ENCODE measurements around the gene TMEM59.
"Not testable (repeated sequence)": the region's sequence is repeated elsewhere in the genome, so short reads cannot be mapped to it uniquely, and the experiment has no call there.

The TMEM59 gene, protein sequence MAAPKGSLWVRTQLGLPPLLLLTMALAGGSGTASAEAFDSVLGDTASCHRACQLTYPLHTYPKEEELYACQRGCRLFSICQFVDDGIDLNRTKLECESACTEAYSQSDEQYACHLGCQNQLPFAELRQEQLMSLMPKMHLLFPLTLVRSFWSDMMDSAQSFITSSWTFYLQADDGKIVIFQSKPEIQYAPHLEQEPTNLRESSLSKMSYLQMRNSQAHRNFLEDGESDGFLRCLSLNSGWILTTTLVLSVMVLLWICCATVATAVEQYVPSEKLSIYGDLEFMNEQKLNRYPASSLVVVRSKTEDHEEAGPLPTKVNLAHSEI

DNA sequence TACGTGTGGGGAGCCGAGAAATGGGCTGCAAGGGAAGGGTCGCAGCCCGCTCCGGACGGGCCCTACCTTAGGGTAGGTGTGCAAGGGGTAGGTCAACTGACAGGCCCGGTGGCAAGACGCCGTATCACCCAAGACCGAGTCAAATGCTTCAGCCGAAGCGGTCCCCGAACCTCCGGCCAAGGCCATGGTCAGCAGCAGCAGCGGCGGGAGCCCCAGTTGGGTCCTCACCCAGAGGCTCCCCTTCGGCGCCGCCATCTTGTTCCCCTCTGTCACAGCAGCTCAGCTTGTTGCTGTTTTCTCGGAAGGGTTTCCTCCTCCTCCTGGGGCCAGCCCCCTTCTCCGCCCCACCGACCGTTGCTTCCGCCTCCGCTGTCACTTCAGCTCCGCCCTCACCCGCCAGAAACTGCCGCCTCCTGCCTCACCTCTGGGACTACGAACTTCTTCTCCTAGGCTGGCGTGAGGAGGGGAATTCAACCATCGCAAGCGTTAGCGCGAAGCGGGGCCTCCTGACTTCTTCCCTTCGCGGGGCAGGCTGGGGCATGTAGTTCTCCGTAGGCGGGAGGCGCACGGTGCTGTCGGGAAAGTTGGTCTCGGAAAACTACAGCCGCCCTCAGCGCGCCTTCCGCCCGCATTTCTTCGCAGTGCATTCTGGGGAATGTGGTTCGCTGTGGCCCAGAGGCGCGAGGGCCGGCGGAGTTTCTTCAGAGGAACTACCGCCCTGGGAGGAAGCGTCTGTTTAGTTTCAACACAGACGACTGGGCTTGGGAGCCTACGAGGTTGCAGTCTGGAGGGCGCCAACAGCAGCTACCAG lies at the start of gene TMEM59, which contains the start of gene TCEANC2:
TSS of gene TMEM59 (minus strand) at position 271 of the 811 bp plus-strand sequence. CDS start at position 255, 16 bp downstream.
TSS of gene TCEANC2 (plus strand) at position 675 of the 811 bp plus-strand sequence. CDS start 815 bp downstream, outside the sequence.
- peak; percentile 98 for DNase-seq

- DNase-seq: no peak
These were observed 47.5 kb upstream of the TMEM59 start for GRCh38 chr1:54100500-54100899.

GRCh38 chr1:54099061-54099610 lies 46.1 kb upstream of the TMEM59 start:
- DNase-seq: no peak

GRCh38 chr1:54096877-54097240 lies 43.9 kb upstream of the TMEM59 start:
- no peak for DNase-seq

DNA sequence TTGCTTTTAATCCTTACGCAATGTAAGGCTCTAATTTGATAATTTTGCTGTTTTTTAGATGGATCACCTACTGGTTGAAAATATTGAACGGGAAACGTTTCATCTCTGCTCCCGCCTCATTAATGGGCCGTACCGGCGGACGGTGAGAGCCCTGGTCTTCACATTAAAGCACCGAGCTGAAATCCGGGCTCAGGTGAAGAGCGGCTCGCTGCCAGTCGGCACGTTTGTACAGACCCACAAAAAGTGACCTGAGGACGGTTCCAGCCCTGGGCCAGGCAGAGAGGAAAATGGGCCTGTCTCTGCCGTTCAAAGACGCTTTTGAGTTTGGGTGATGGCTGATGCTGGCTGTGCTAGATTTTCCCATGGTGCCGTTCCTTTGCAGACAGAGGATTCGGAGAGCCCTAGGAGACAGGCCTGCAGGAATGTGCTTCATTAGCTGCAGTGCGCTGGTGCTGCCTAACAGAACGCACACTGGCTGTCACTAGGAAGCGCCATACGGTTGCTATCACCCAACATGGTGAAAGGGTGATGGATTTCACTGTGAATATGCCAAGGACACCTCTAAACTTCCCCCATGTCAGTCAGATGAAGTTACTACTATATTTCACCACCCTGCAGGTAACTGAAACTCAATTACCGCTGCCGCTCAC lies 43.3 kb upstream of the TMEM59 start:
- no peak for DNase-seq

GRCh38 chr1:54095546-54096226 lies 42.7 kb upstream of the TMEM59 start:
- DNase-seq: no peak

GRCh38 chr1:54094730-54095105 lies 41.7 kb upstream of the TMEM59 start:
- DNase-seq: not testable (repeated sequence)

DNA sequence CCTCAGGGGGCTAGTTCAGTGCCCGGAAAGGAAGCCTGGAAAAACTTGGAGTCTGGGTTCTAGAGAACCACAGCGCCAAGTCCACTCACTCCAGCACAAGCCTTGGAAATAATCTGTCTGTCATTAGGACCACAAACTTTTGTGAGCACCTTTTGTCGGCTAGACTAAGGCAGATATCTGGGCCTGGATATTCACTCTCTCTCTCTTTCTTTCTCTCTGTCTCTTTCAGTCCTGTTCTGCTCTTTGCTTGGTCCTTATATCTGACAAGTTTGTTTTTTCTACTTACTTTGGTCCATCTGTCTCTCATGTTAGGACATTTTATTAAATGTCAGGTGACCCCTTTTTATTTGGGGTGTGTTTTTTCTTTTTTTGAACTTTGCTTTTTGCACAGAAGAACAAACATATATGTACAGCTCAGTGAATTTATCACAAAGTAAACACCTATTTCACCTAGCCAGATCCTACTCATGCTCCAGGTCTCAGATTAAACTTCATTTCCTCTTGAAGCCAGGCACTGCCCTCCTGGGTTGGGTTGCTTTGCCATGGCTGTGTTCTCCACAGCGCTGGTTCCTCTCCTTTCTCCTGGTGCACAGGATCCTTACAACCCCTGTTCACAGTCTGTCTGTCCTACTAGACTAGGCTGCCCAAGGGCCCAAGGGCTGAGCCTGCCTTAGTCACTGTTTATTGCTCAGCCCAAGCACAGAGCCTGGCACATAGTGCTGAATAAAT lies 41.2 kb upstream of the TMEM59 start:
- DNase-seq: no peak

GRCh38 chr1:54091666-54092065 lies 38.7 kb upstream of the TMEM59 start:
- DNase-seq: no peak

- no peak for DNase-seq
These were observed 35.4 kb upstream of the TMEM59 start for GRCh38 chr1:54088385-54088784.

DNA sequence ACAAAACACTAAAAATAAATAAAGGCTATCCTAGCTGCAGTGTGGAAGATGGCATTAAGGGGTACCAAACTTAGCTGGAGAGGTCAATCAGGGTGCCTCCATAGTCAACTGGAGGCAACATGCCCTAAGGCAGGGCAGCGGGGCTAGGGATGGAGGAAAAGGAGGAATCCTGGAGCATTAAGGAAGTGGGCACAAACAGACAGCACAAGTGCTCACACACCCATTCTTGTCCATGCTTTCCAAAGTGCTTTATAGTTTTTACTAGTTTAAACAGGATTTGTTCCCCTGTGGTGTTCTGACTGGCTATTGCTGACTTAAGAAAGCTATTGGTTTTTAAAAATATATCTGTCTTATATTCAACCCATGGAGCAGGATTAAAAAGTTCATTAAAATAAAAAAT lies 33.8 kb upstream of the TMEM59 start:
- DNase-seq: no peak

DNA sequence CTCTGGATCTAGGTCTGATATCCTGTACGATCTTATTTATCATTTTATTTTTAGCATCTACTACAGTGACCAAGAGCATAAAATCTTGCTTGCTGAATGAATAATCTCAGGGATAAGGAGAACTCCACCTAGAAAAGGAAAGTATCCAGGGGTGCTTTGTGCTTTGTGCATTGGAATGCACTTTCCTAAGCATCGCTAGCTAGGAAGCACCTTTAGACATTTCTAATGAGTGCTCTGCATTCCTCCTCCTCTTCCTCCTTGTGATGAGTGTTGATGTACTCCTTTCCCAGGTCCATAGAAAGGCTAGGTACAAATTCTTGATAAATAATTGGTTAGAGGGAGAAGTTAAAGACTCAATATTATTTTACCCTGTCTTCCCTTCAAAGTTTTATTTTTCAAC lies 31.8 kb upstream of the TMEM59 start:
- DNase-seq: no peak

GRCh38 chr1:54081306-54082270 lies 28.6 kb upstream of the TMEM59 start:
- DNase-seq: peak; percentile 39

DNA sequence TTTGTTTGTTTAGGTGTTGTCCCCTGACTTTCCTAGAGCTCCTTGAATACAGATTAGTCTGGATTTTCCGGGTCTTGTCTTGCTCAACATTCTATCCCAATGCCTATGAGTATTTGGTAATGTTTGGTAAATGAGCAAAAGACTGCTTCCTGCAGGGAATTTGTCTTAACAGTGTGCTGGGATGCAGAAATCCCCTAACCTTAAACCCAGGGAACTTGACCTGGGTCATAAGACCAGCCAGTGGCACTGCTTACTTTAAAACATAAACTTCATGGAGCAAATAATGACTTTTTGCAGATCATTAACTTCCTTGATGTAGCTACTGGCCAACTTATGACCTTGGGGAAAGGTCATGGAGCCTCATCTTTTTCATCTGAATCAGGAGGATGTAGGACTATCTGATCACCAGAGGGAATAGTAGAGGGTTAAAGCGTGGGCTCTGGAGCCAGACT lies 27.6 kb upstream of the TMEM59 start:
- no peak for DNase-seq

DNA sequence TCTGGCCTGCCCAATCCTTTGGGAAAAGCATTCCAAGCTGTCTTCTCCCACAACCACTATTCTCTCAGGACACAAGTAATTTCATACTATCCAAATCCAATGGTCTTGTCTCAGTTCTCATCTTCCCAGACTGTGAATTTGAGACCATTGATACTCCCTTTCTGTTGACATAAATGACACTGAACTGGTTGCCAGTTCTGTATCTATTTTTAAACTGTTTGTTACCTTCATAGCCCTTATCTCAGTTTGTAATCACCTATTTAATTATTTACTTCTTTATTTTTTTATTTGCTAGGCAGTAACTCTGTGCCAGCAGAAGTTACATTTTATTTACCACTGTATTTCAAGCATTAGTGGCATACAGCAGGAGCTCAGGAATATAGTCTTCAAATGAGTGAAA lies 24.4 kb upstream of the TMEM59 start:
- no peak for DNase-seq

GRCh38 chr1:54070171-54070837 lies 17.3 kb upstream of the TMEM59 start:
- DNase-seq: peak; percentile 77

- DNase-seq: peak; percentile 16
These were observed 16.8 kb upstream of the TMEM59 start for GRCh38 chr1:54069791-54070170.

DNA sequence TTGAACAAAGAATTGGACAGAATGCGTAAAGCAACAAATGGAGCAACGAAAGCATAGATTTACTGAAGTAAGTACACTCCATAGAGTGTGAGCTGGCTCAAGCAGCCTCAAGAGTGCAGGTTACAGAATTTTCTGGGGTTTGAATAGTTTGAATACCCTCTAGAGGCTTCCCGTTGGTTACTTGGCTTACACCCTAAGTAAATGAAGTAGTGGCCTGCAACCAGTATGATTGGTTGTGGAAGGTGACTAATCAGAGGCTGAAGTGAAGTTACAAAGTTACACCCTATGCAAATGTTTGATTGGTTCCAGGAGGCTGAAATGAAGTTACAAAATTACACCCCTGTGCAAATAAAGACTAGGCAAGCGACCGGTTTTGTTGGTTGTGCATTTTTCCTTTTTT lies 11.3 kb upstream of the TMEM59 start:
- DNase-seq: no peak

GRCh38 chr1:54054438-54054749 lies 1.4 kb upstream of the TMEM59 start:
- peak; percentile 4 for DNase-seq

- DNase-seq: peak; percentile 33
These were observed 887 bp upstream of the TMEM59 start for GRCh38 chr1:54053745-54054437.
